Activated T-cell treated with anti-CD3 and anti-CD28 coated beads, Interleukin-2, amount 50 U/mL, for 72 hours (primary cell): ENCODE results near the gene SRGAP1. TPM values are rescaled to one million over a fixed set of nuclear protein-coding genes. Genes with fewer than 3 reads are reported as not detected.

Experiments used
- ATAC-seq, 2 donors: fragments of 150-1000 bp; cut with Tn5 transposase; replicated peaks in 1 of 2; 2 replicates each; pipeline ENCODE4 v1.10.0; 2021; ENCODE audit warnings: moderate library complexity in 2 of 2, mild to moderate bottlenecking in 1 of 2
- DNase-seq, 2 donors: peaks; one replicate each; pipeline ENCODE4 v3.0.0; 2021 to 2022; ENCODE audit warnings: mixed read lengths in 1 of 2
- H3K27ac Mint-ChIP-seq: one replicate; pipeline ENCODE4 v1.8.0; 2022; ENCODE audit warnings: mild to moderate bottlenecking, moderate library complexity, mixed read lengths
- H3K27me3 Mint-ChIP-seq: one replicate; pipeline ENCODE4 v1.8.0; 2022; ENCODE audit warnings: low read depth, mixed read lengths
- H3K36me3 Mint-ChIP-seq, 2 donors: one replicate each; pipeline ENCODE4 v1.8.0; 2022; ENCODE audit warnings: mixed read lengths in 2 of 2, mild to moderate bottlenecking in 1 of 2; ENCODE audit not compliant: insufficient read depth in 2 of 2
- H3K4me1 Mint-ChIP-seq: one replicate; pipeline ENCODE4 v1.8.0; 2022; ENCODE audit warnings: low read depth, mixed read lengths
- H3K4me3 Mint-ChIP-seq, 2 donors: one replicate each; pipeline ENCODE4 v1.8.0; 2022; ENCODE audit warnings: mild to moderate bottlenecking in 2 of 2, mixed read lengths in 2 of 2, moderate library complexity in 2 of 2
- H3K9me3 Mint-ChIP-seq, 2 donors: one replicate each; pipeline ENCODE4 v1.8.0; 2022; ENCODE audit warnings: mixed read lengths in 2 of 2
- total RNA-seq, 2 donors: library from RNA; stranded (reverse); gene quantifications; one replicate each; pipeline ENCODE4 v1.2.3, GENCODE V29; 2022

Gene SRGAP1
- total RNA-seq, 2 donors from 2014 or later: 0.02 to 0.19 TPM

DNA sequence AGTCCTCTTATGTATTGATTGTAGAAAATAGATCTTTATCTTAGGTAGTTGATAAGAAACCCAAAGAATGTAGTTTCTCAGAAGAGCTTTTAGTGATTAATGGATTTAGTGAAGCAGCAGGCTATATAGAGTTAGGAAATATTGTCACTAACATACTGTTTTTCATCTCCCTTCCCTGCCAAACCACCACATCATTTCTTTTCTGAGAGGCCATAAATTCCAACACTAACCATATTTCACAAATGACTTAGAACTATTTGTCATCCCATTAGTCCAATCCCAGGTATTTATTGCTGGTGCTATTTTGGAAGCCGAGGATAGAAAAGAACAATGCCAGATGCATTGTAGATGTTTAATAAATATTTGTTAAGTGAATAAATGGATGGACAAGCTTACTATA, 191.9 kb downstream of the SRGAP1 start:
- no peak overlapping the region for H3K4me3 Mint-ChIP-seq
- H3K27ac Mint-ChIP-seq: no peak overlapping the region
- no peaks in the 10 kb centered on the region for H3K36me3 Mint-ChIP-seq
- H3K4me1 Mint-ChIP-seq: no peaks in the 10 kb centered on the region
- DNase-seq (no peak), ATAC-seq (no peak)
- H3K9me3 Mint-ChIP-seq: peaks cover 0 to 3% of the 10 kb centered on the region in 2 donors
- H3K27me3 Mint-ChIP-seq: peaks cover 10% of the 10 kb centered on the region

DNA sequence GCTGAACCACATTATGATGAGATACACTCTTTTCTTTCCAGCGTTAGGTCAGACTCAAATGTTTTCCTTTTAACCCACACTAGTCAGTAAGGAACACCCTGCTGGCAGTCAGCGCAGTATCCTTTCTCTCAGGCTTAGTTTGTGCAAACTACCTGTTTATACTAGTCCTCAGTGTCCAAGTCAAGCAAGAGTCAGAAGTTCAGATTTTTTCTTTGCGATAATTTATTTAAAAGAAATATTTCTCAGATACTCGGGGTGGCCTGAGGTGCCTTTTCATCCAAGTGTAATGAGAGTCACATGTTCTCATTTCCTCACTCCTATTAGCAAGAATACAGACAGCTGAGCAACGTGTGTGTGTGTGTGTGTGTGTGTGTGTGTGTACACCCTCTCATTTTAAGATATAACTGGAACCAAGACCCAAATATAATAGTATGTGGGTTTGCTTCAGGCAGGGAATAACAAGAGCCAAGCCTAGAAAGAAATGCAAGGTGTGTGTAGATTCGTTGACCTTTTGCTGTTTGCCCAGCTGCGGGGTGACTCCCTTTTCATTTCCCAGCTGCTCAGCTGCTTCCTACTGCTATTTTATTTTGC, 194.9 kb downstream of the SRGAP1 start:
- ATAC-seq: no peak
- H3K4me1 Mint-ChIP-seq: no peaks in the 10 kb centered on the region
- H3K27ac Mint-ChIP-seq: no peak overlapping the region

DNA sequence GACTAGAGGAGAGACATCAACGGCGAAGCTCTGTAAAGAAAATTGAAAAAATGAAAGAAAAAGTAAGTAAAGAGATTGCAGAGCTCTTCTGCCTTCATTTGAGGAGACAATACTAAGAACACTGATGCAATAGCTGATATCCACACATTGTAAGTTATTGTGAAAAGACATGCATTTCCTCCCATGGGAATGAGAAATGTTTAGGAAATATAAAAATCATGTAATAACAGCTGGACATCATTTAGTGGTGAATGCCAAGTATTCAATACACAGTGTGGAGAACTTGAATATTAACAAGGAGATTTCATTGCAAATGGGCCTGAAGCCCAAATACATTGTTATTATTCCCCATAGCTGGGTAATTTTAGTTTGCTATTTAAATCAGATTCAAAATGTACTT, 198.4 kb downstream of the SRGAP1 start:
- no peak for DNase-seq
- no peaks in the 10 kb centered on the region for H3K36me3 Mint-ChIP-seq
- H3K27me3 Mint-ChIP-seq: peaks cover 10% of the 10 kb centered on the region
- no peaks in the 10 kb centered on the region for H3K9me3 Mint-ChIP-seq
- ATAC-seq: no peak
- no peak overlapping the region for H3K4me3 Mint-ChIP-seq
- no peaks in the 10 kb centered on the region for H3K4me1 Mint-ChIP-seq
- H3K27ac Mint-ChIP-seq: no peak overlapping the region

More for the DNA sequence above, 194.9 kb downstream of the SRGAP1 start:
- DNase-seq: no peak
- Mint-ChIP-seq H3K27me3 (peaks cover 10% of the 10 kb centered on the region), H3K9me3 (peaks cover 0 to under 1% of the 10 kb centered on the region in 2 donors), H3K4me3 (no peak overlapping the region), H3K36me3 (no peaks in the 10 kb centered on the region)

DNA sequence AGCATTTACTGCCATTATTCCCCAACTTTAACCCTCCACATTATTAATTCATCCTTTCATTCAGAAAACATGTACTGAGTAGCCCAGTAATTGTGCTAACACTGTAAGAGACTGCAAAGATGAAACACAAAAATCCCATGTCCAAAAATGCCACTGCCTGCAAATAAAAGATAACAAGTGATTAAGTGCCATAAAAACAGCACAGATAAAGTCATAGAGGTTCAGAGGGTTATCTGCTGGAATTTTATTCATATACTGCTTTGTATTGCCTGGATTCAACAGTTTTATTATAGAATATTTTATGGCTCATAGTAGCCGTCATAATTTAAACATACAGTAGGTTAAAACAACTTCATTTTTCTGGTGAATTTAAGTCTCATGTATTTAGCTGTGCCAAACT, 199.7 kb downstream of the SRGAP1 start:
- Mint-ChIP-seq H3K27me3 (peaks cover under 1% of the 10 kb centered on the region), H3K4me3 (no peak overlapping the region), H3K36me3 (no peaks in the 10 kb centered on the region), H3K4me1 (no peaks in the 10 kb centered on the region), H3K27ac (no peak overlapping the region), H3K9me3 (no peaks in the 10 kb centered on the region)
- no peak for ATAC-seq
- DNase-seq: no peak

DNA sequence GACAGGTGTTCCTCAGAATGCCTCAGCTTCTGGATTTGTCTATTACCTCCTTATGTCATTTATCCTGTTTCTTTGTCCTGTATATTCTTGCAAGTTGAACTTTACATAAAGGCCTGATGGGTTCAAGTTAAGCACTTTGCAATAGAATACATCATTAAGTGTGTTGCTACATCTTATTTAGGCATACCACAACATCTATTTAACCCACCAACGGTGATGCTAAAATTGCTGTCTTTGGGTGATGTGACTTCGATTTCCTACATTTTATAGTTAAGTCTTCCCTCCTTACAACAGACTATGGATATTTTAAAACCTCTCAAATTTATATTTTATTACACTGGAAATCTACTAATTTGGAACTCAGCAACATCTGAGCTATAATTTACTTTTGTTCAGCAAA, 206.6 kb downstream of the SRGAP1 start:
- H3K27ac Mint-ChIP-seq: no peak overlapping the region
- no peak for ATAC-seq
- DNase-seq: no peak
- H3K4me3 Mint-ChIP-seq: no peak overlapping the region
- H3K36me3 Mint-ChIP-seq: no peaks in the 10 kb centered on the region
- peaks cover 5% of the 10 kb centered on the region for H3K27me3 Mint-ChIP-seq
- peaks cover 1 to 6% of the 10 kb centered on the region in 2 donors for H3K9me3 Mint-ChIP-seq
- no peaks in the 10 kb centered on the region for H3K4me1 Mint-ChIP-seq

DNA sequence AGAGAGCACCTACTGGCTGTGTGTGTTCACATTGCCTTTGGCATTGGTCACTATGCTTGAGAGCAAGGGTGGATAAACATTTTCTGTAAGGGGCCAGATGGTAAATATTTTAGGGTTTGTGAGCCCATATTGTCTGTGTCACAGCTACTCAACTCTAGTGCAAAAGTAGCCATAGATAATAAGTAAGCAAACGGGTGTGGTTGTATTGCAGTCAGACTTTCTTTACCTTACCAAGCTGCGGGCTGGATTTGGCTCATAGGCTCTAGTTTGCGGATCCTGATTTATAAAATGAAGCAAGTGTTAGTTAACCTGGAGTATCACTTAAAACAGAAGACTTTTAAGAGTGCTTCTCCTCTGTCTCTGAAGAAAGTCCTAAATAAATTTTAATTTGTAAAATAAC, 208.6 kb downstream of the SRGAP1 start:
- Mint-ChIP-seq H3K9me3 (peaks cover 2 to 7% of the 10 kb centered on the region in 2 donors), H3K27me3 (peaks cover 7% of the 10 kb centered on the region), H3K36me3 (no peaks in the 10 kb centered on the region), H3K27ac (no peak overlapping the region), H3K4me1 (no peaks in the 10 kb centered on the region), H3K4me3 (no peak overlapping the region)
- no peak for ATAC-seq
- no peak for DNase-seq

DNA sequence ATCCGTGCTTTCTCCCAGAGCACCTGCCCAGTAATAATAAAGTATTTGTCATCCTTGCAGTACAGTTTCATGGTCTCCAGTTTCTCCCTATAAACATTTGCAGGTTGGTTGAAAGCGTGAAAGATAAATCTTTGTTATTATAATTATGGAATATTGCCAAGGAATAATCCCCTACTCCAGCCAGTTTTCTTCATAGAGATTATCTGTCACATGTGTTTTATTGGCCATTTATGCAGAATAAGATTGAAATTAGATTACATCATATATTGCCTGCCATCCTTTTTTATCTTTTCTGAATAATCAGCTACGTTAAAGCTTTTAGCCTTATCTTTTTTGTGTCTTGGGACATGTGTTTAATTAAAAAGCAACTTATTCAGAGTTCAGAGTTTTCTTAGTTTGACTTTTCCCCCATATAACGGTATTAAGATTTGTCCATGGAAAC, 209.6 kb downstream of the SRGAP1 start:
- Mint-ChIP-seq H3K27ac (no peak overlapping the region), H3K4me3 (no peak overlapping the region), H3K9me3 (peaks cover 2 to 7% of the 10 kb centered on the region in 2 donors), H3K4me1 (no peaks in the 10 kb centered on the region), H3K27me3 (peaks cover 7% of the 10 kb centered on the region), H3K36me3 (no peaks in the 10 kb centered on the region)
- no peak for DNase-seq
- ATAC-seq: no peak

DNA sequence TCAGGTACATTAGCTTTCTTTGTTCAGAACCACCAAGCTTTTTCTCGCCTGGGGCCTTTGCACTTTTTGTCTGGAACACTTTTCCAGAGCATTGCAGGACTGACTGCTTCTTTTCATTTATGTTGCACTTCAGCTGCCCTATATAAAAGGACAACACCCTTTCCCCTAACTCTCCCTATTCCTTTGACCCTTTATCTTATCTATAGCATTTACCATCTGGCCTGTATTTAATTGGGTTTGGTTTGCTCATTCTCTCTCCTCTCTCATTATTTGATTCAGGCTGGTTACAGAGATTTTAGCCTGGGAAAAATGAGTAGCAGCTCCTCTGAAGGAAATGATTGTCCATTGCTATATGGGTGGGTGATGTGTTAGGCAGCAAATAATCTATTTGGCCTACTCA, 212.2 kb downstream of the SRGAP1 start:
- Mint-ChIP-seq H3K4me3 (no peak overlapping the region), H3K4me1 (no peaks in the 10 kb centered on the region), H3K36me3 (no peaks in the 10 kb centered on the region), H3K9me3 (peaks cover 2 to 5% of the 10 kb centered on the region in 2 donors), H3K27me3 (peaks cover 7% of the 10 kb centered on the region), H3K27ac (no peak overlapping the region)
- ATAC-seq: no peak
- DNase-seq: no peak

DNA sequence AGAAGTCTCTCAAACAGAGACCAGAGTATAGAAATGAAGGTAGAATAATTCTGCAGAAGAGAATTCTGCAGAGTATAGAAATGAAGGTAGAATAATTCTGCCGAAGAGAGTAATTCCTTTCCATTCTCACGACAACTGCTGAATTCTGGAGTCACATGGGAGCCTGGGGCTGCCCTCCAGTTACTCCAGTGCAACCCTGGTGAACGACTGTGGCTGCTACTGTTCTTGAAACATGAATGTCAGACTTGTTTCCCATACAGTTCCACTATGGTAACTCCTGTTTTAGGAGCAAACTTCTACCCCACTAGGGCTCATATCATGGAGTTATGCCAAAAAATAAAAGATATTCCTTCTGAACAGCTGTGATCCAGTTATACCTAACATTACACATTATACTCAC, 213.2 kb downstream of the SRGAP1 start:
- Mint-ChIP-seq H3K9me3 (peaks cover 2 to 5% of the 10 kb centered on the region in 2 donors), H3K4me3 (no peak overlapping the region), H3K4me1 (no peaks in the 10 kb centered on the region), H3K27me3 (peaks cover 7% of the 10 kb centered on the region), H3K27ac (no peak overlapping the region), H3K36me3 (no peaks in the 10 kb centered on the region)
- DNase-seq (no peak), ATAC-seq (no peak)

DNA sequence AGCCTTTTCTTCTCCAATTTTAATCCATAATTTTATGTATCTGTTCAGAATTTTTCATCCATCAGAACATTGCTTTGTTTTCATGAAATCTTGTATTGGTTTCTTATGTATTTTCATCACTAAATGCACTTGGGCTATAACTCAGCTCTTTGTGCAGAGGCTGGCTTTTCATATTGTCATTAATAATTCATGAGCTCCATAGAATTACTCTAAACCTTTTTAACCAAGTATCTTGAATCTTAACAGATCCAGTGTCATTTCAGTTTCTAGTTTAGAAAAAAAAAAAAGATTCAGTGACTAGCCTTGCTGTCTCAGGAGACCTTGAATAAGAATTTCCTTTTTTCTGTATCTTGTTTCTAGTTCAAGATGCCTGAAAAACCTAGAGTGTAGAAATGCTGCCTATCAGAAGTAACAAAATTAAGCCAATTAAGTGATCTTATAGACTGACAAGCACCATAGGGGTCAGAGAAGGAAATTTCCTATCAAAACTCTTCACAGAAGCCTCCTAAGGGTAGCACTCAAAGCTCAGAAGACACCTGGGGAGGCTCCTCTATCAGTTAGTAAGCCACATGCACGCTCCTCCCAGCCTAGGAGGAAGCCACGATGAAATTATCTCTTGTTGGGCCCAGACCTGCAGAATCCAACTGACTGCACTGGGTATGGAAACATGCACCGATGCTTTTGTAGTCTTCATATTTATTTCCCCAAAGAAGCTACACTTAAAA, 214.2 kb downstream of the SRGAP1 start:
- peaks cover 2 to 5% of the 10 kb centered on the region in 2 donors for H3K9me3 Mint-ChIP-seq
- ATAC-seq (no peak), DNase-seq (no peak)
- H3K4me1 Mint-ChIP-seq: no peaks in the 10 kb centered on the region
- no peaks in the 10 kb centered on the region for H3K36me3 Mint-ChIP-seq
- peaks cover 14% of the 10 kb centered on the region for H3K27me3 Mint-ChIP-seq
- H3K27ac Mint-ChIP-seq: no peak overlapping the region
- H3K4me3 Mint-ChIP-seq: no peak overlapping the region

DNA sequence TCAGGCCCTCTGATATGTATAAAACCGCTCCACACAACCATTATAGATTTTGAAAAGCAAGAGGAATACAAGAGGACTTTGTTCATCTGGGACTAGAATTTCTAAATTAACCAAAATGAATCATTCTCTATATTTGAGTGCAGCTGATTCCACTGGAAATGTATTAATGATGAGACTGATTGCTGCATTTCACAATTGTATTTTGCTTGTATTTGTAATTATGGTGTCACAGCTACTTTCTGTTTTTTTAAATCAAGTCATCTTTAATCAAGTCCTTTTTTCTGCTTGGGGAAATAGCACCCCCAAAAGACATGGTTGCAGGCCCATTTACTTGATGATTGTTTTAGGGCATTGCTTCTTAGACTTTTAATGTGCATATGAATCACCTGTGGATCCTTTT, 215.2 kb downstream of the SRGAP1 start:
- no peaks in the 10 kb centered on the region for H3K4me1 Mint-ChIP-seq
- peaks cover 2 to 5% of the 10 kb centered on the region in 2 donors for H3K9me3 Mint-ChIP-seq
- DNase-seq: no peak
- H3K36me3 Mint-ChIP-seq: no peaks in the 10 kb centered on the region
- H3K27ac Mint-ChIP-seq: no peak overlapping the region
- no peak overlapping the region for H3K4me3 Mint-ChIP-seq
- no peak for ATAC-seq
- peaks cover 14% of the 10 kb centered on the region for H3K27me3 Mint-ChIP-seq

DNA sequence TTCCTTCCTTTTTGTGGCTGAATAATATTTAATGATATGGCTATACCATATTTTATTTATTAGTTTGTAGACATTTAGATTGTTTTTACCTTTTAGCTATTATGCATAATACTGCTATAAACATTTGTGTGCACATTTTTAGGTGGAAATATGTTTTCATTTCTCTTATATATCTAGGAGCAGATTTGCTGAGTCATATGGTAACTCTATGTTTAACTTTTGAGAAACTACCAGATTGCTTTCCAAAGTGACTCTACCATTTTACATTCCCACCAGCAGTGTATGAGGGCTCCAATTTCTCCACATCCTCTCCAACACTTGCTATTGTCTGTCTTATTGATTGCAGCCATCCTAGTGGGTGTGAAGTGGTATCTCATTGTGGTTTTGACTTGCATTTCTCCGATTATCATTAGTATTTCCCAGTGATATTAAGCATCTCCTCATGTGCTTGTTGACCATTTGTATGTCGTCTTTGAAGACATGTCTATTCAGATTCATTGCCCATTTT, 217.4 kb downstream of the SRGAP1 start:
- Mint-ChIP-seq H3K36me3 (no peaks in the 10 kb centered on the region), H3K4me3 (no peak overlapping the region), H3K9me3 (no peaks in the 10 kb centered on the region), H3K27ac (no peak overlapping the region), H3K27me3 (peaks cover 6% of the 10 kb centered on the region), H3K4me1 (no peaks in the 10 kb centered on the region)
- DNase-seq: no peak
- ATAC-seq: no peak

DNA sequence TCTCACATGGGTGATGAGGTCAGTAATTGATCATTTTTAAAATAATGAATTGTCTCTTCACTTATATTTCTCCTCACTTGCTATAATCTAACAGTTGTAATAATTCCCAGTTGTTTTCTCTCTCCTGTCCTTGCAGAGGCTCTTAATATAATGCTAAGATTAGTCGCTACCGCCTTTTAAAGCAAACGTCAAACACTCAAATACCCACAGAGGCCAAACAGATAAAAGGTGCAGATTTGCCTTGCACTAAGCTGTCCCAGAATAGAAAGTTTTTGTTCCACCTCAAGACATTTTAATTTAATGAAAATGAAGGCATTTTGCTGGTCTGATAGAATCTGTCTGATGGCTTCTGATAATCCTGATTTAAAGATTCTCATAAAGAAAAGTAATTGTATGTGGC, 218.6 kb downstream of the SRGAP1 start:
- H3K27me3 Mint-ChIP-seq: peaks cover 6% of the 10 kb centered on the region
- H3K36me3 Mint-ChIP-seq: no peaks in the 10 kb centered on the region
- ATAC-seq (no peak), DNase-seq (no peak)
- no peaks in the 10 kb centered on the region for H3K9me3 Mint-ChIP-seq
- no peak overlapping the region for H3K4me3 Mint-ChIP-seq
- no peaks in the 10 kb centered on the region for H3K4me1 Mint-ChIP-seq
- no peak overlapping the region for H3K27ac Mint-ChIP-seq

DNA sequence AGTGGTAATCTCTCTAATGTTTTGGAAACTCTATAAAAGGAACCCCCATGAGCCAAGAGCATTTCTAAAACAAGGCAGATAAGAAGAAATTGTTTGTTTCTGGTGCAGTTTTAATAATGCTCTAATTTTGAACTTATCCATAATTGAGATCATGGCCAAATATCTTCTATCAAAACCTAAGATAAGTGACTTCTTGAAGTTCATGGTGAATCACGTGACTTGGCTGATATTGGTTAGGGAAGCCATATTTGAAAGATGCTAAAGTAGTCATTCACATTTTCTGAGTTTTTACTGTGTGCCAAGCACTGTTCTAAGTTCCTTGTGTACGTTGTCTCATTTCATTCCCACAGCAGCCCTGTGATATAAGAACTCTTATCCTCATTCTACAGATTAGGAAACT, 219.7 kb downstream of the SRGAP1 start:
- H3K4me1 Mint-ChIP-seq: no peaks in the 10 kb centered on the region
- DNase-seq (no peak), ATAC-seq (no peak)
- H3K4me3 Mint-ChIP-seq: no peak overlapping the region
- no peaks in the 10 kb centered on the region for H3K36me3 Mint-ChIP-seq
- H3K27ac Mint-ChIP-seq: no peak overlapping the region
- H3K27me3 Mint-ChIP-seq: peaks cover 6% of the 10 kb centered on the region
- H3K9me3 Mint-ChIP-seq: no peaks in the 10 kb centered on the region
